Midbrain (tissue), 1 donor: ENCODE measurements around the gene RDH13.

Source experiments
- DNase-seq: peaks from one replicate; lab custom pipeline; 2025; lab: John Stamatoyannopoulos, UW

RDH13 gene

GRCh38 chr19:55091955-55092354 lies 29.0 kb upstream of the RDH13 start:
- DNase-seq, result no peak

GRCh38 chr19:55091126-55091910 lies 28.4 kb upstream of the RDH13 start:
- no peak for DNase-seq

GRCh38 chr19:55090564-55090963 lies 27.6 kb upstream of the RDH13 start:
- DNase-seq, result no peak

- DNase-seq, result no peak
Observed at GRCh38 chr19:55089342-55089944, 26.5 kb upstream of the RDH13 start.

- peak; percentile 41 for DNase-seq
Observed at GRCh38 chr19:55088543-55089341, 25.8 kb upstream of the RDH13 start.

- no peak for DNase-seq
Observed at GRCh38 chr19:55088021-55088451, 25.1 kb upstream of the RDH13 start.

- DNase-seq, result no peak
Observed at GRCh38 chr19:55087542-55087901, 24.6 kb upstream of the RDH13 start.

GRCh38 chr19:55086730-55087541 lies 24.0 kb upstream of the RDH13 start:
- DNase-seq, result peak; percentile 65

- DNase-seq, result no peak
Observed at GRCh38 chr19:55085923-55086715, 23.2 kb upstream of the RDH13 start.

GRCh38 chr19:55084416-55084815 lies 21.5 kb upstream of the RDH13 start:
- DNase-seq, result no peak

- no peak for DNase-seq
Observed at GRCh38 chr19:55083004-55083850, 20.3 kb upstream of the RDH13 start.

- no peak for DNase-seq
Observed at GRCh38 chr19:55082020-55082851, 19.3 kb upstream of the RDH13 start.

GRCh38 chr19:55081770-55082019 lies 18.7 kb upstream of the RDH13 start:
- DNase-seq, result no peak

GRCh38 chr19:55080968-55081769 lies 18.2 kb upstream of the RDH13 start:
- DNase-seq, result no peak

GRCh38 chr19:55080121-55080967 lies 17.4 kb upstream of the RDH13 start:
- DNase-seq, result no peak

GRCh38 chr19:55079400-55080038 lies 16.6 kb upstream of the RDH13 start:
- DNase-seq, result no peak

- no peak for DNase-seq
Observed at GRCh38 chr19:55078996-55079395, 16.0 kb upstream of the RDH13 start.
